Measurements from ENCODE around the gene PRKACG.

- TF ChIP-seq TAF1 (IDR thresholded peaks at IDR 0.05; ENCODE audit: borderline replicate concordance, insufficient read depth, low read length) (no peak), POLR2AphosphoS5 (IDR thresholded peaks at IDR 0.05; ENCODE audit: low read depth, low read length) (no peak), REST (IDR thresholded peaks at IDR 0.05; ENCODE audit: insufficient read depth in 1 of 2, low read depth in 2 of 2, low read length in 2 of 2) (no peak)
These were observed 42.4 kb upstream of the PRKACG start for GRCh38 chr9:69056191-69056815.
